Left ventricle myocardium inferior (tissue), 1 donor: ENCODE results near the gene STK40. TPM values are rescaled to one million over a fixed set of nuclear protein-coding genes. Genes with fewer than 3 reads are reported as not detected.
A peak's percentile ranks its signal among the peaks of the same experiment; 100 is the strongest.

Experiments used
- DNase-seq: peaks from one replicate; pipeline ENCODE4 v3.0.0-alpha.2; 2020
- H3K27ac ChIP-seq: fragments of 200-600 bp; replicated peaks from 2 replicates; pipeline ENCODE4 v1.8.0; 2021
- H3K27me3 ChIP-seq: fragments of 200-600 bp; 2 replicates; pipeline ENCODE4 v1.8.0; 2021; ENCODE audit warnings: low read depth
- H3K36me3 ChIP-seq: fragments of 200-600 bp; 2 replicates; pipeline ENCODE4 v1.8.0; 2021
- H3K4me1 ChIP-seq: fragments of 200-600 bp; 2 replicates; pipeline ENCODE4 v1.8.0; 2021
- H3K4me3 ChIP-seq: fragments of 200-600 bp; 2 replicates; pipeline ENCODE4 v1.8.0; 2021; ENCODE audit warnings: mild to moderate bottlenecking, moderate library complexity
- H3K9me3 ChIP-seq: fragments of 200-600 bp; replicated peaks from 2 replicates; pipeline ENCODE4 v1.8.0; 2021
- intact Hi-C: fragments of 100-400 bp; cut with micrococcal nuclease; formaldehyde crosslinking; loops from one replicate; pipeline ENCODE4 v1.11.0; 2022
- total RNA-seq: library from RNA; stranded (reverse); fragmentation: NEBNext Ultra II Directional; extraction: Animal tissue kit (Norgen Biotek cat#: 25700); gene quantifications from one replicate; pipeline ENCODE4 v1.2.1, GENCODE V29; 2021
- TF ChIP-seq, protein P1 (sequence below): fragments of 200-600 bp; IDR thresholded peaks from 2 replicates; pipeline ENCODE4 v1.8.0; 2021; ENCODE audit warnings: antibody characterized with exemption, mild to moderate bottlenecking, borderline replicate concordance
- donor health status: DM: no; HTN: yes; CAD: no; lungs with severe emphysema.

STK40 gene
- total RNA-seq, 1 donor from 2014 or later, result 69.8 TPM

DNA sequence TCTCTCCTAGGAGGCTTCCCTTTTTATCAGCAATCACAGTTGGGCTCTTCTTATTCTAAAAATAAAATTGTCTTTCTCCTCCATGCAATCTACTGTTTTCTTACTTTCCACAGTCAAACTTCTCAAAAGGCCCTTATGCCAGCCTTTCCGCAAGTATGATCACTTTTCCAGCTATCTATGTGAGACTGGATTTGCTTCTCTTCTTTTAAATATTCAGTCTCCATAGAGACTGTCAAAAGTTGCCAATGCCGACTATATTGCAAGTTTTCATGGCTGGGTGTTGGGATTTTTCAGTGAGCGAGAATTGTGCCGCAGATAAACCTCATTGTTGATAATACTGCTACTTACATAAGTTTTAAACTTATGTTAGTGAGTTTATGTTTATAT, 16.8 kb upstream of the STK40 start:
- Histone ChIP-seq H3K36me3 (no peaks in the 10 kb centered on the region), H3K4me3 (no peak overlapping the region), H3K4me1 (peaks cover 9% of the 10 kb centered on the region), H3K27ac (no peak overlapping the region), H3K9me3 (no peaks in the 10 kb centered on the region), H3K27me3 (no peaks in the 10 kb centered on the region)
- intact Hi-C loops, result no loop called here
- TF ChIP-seq, protein P1, sequence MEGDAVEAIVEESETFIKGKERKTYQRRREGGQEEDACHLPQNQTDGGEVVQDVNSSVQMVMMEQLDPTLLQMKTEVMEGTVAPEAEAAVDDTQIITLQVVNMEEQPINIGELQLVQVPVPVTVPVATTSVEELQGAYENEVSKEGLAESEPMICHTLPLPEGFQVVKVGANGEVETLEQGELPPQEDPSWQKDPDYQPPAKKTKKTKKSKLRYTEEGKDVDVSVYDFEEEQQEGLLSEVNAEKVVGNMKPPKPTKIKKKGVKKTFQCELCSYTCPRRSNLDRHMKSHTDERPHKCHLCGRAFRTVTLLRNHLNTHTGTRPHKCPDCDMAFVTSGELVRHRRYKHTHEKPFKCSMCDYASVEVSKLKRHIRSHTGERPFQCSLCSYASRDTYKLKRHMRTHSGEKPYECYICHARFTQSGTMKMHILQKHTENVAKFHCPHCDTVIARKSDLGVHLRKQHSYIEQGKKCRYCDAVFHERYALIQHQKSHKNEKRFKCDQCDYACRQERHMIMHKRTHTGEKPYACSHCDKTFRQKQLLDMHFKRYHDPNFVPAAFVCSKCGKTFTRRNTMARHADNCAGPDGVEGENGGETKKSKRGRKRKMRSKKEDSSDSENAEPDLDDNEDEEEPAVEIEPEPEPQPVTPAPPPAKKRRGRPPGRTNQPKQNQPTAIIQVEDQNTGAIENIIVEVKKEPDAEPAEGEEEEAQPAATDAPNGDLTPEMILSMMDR, result no peak
- no peak for DNase-seq

DNA sequence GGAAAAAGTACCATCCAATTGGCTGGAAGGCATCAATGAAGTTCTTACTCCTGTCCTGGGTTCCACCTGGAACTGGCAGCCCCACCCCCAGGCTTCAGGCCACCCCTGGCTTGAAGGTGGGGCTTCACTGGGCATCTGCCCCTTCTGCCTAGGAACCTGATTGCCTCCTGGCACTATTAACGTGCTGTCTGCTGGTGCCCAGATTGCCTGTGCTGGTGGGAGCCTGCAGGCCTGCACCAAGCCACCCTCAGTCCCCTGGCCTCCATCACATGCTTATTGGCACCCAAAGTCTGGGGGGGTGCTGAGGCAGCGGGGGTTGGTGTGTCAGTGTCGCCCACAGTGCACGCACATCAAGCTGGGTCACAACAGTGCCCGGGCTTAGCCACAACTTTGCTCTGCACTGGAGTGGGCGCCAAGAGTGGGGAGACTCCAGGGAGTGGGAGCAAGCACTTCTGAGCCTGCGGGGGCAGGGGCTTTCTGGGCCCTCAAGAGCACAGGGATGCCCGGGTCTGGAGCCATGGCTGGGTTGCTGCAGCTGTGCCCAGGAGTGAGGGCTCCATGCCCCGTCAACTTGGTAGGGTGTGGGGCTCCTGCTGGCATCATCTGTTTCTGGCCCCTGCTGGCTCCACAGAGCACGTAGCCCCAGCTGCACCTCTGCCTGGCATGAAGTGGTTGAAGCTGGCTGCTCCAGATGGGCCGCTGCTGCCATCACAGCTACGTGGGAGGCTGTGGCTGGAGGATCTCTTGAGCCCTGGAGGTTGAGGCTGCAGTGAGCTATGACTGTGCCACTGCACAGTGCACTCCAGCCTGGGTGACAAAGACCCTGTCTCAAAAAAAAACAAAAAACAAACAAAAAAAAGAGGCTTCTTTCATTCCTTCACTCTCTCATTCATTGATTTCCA, 16.1 kb upstream of the STK40 start:
- TF ChIP-seq, protein P1, result no peak
- no peak for DNase-seq
- H3K4me3 ChIP-seq, result peak overlapping the region; percentile 38
- H3K27me3 ChIP-seq, result no peaks in the 10 kb centered on the region
- H3K36me3 ChIP-seq, result no peaks in the 10 kb centered on the region
- intact Hi-C loops, result no loop called here
- peaks cover 15% of the 10 kb centered on the region for H3K4me1 ChIP-seq
- H3K9me3 ChIP-seq, result no peaks in the 10 kb centered on the region
- H3K27ac ChIP-seq, result peak overlapping the region; percentile 38

DNA sequence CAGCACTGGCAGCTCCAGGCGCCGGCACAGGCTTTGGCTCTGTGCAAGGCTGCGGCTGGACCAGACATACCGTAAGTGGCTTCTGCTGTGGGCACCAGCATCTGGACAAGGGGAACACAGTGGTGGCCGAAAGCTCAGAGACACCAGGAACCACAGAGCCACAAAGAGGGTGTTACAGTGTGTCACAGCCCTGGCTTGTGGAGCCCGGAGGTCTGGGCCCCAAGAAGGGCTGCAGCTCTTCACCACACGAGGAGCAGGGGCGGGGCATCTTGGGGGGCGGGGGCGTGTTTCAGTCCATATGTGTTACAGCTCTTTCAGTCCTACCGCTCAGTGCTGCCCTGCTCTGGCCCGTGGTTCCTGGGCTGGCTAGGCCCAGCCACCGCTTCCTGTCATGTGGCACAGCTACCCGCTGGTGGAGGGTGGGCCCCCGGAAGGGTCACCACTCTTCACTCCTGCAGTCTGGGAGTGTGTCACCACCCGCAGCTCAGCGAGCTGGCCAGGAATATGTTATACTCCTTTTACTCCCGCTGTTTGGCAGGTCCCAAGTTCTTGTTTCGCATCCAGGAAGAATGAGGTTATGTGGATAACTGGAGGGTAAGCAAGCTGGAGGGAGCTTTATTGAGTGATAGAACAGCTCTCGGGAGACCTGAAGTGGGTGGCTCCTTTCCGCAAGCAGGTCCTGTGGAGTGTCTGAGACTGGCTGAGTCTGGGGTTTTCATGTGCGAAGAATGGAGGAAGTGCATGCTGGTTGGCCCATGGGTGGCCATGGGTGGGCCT, 15.3 kb upstream of the STK40 start:
- Histone ChIP-seq H3K4me3 (peak overlapping the region; percentile 38), H3K9me3 (no peaks in the 10 kb centered on the region), H3K27ac (peak overlapping the region; percentile 38), H3K4me1 (peaks cover 23% of the 10 kb centered on the region), H3K36me3 (no peaks in the 10 kb centered on the region), H3K27me3 (no peaks in the 10 kb centered on the region)
- intact Hi-C loops, result no loop called here
- TF ChIP-seq, protein P1, result no peak
- DNase-seq, result peak; percentile 73

DNA sequence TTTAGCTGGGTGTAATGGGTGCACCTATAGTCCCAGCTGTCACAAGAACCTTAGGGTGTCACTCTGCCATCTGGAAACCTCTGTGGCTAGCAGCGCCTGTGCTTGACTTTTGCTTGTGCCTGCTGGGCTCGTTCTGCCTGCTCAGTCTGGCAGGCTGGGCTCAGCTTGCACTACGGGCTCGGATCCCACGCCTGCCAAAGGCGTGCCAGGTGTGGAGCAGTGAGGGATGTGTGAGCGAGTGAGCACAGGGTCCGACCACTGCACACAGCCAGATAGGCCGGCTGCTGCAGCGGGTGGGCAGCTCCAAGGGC, 14.7 kb upstream of the STK40 start:
- Histone ChIP-seq H3K9me3 (no peaks in the 10 kb centered on the region), H3K27me3 (no peaks in the 10 kb centered on the region), H3K36me3 (no peaks in the 10 kb centered on the region), H3K27ac (peak overlapping the region; percentile 38), H3K4me1 (peaks cover 24% of the 10 kb centered on the region), H3K4me3 (peak overlapping the region; percentile 38)
- TF ChIP-seq, protein P1, result no peak
- DNase-seq, result no peak
- intact Hi-C loops, result no loop called here

DNA sequence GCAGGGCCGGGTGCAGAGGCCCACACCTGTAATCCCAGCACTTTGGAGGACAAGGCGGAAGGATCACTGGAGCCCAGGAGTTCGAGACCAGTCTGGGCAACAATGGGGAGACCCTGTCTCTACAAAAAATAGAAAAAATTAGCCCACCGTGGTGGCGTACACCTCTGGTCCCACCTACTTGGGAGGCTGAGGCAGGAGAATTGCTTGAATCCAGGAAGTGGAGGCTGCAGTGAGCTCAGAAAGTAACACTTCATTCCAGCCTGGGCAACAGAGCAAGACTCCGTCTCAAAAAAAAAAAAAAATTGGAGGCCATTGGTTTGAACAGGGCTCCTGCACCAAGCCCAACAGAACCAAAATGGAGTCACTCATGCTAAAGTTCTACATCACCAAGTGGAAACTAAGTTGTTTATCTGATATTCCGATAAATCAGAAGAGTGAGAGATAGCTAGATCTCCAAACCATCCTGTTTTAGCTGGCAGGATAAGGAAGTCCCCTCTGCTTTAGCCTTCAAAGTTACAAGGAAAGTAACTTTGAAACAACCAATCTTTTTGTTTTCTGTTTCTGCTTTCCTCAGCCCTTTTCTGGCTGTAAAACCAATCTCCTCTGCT, 12.8 kb upstream of the STK40 start:
- Histone ChIP-seq H3K4me3 (peak overlapping the region; percentile 86), H3K36me3 (peaks cover 6% of the 10 kb centered on the region), H3K27me3 (no peaks in the 10 kb centered on the region), H3K27ac (peak overlapping the region; percentile 95), H3K4me1 (peaks cover 24% of the 10 kb centered on the region), H3K9me3 (no peaks in the 10 kb centered on the region)
- intact Hi-C loops, result no loop called here
- DNase-seq, result no peak
- TF ChIP-seq, protein P1, result no peak
